Suprapubic skin (tissue), 4 donors: Measurements from ENCODE around the gene CD180.

Experiments used
- CTCF ChIP-seq, 2 donors: fragments of 200-600 bp in 1 of 2; fragments of 450-650 bp in 1 of 2; sonication (generic) in 1 of 2; IDR thresholded peaks; one replicate each; pipeline ENCODE4 v1.5.1; 2016 to 2019; ENCODE audit warnings: antibody characterized with exemption in 2 of 2, mild to moderate bottlenecking in 1 of 2, moderate library complexity in 1 of 2
- EP300 ChIP-seq: sonication (generic); formaldehyde crosslinking; IDR thresholded peaks from one replicate; pipeline ENCODE4 v1.6.1; 2017; ENCODE audit warnings: antibody characterized with exemption
- POLR2AphosphoS5 ChIP-seq, 3 donors: sonication (generic); formaldehyde crosslinking; IDR thresholded peaks; one replicate each; pipeline ENCODE4 v1.6.1; 2017; ENCODE audit warnings: antibody characterized with exemption in 3 of 3

- TF ChIP-seq CTCF (IDR thresholded peaks at IDR 0.05): no peak
- TF ChIP-seq POLR2AphosphoS5 (IDR thresholded peaks at IDR 0.05): no peak
- TF ChIP-seq EP300: no peak
Observed at GRCh38 chr5:67244345-67244793, 47.8 kb upstream of the CD180 start.
